Middle frontal gyrus (tissue), 1 donor: ENCODE results near the gene ETFB.

Experiments used
- DNase-seq: peaks from one replicate; pipeline ENCODE4 v3.0.0-alpha.2; 2015; ENCODE audit warnings: low spot score; ENCODE audit errors: extremely low spot score

The ETFB gene

GRCh38 chr19:51295382-51296126 lies 70.6 kb downstream of the ETFB start:
- DNase-seq, result no peak
